GM21367 (cell line): ENCODE data around the gene TCAIM.
"Not testable (repeated sequence)": the region's sequence is repeated elsewhere in the genome, so short reads cannot be mapped to it uniquely, and the experiment has no call there.

ENCODE experiments used
- ATAC-seq: cut with Tn5 transposase; IDR thresholded peaks from one replicate; pipeline ENCODE4 v1.9.1; 2021; ENCODE audit not compliant: unreplicated experiment

The TCAIM gene

GRCh38 chr3:44412365-44412764 is 73.8 kb downstream of the TCAIM start:
- no peak for ATAC-seq

- ATAC-seq, result no peak
Measured at GRCh38 chr3:44414517-44415090, 76.0 kb downstream of the TCAIM start.

GRCh38 chr3:44415421-44415820 is 76.9 kb downstream of the TCAIM start:
- no peak for ATAC-seq

DNA sequence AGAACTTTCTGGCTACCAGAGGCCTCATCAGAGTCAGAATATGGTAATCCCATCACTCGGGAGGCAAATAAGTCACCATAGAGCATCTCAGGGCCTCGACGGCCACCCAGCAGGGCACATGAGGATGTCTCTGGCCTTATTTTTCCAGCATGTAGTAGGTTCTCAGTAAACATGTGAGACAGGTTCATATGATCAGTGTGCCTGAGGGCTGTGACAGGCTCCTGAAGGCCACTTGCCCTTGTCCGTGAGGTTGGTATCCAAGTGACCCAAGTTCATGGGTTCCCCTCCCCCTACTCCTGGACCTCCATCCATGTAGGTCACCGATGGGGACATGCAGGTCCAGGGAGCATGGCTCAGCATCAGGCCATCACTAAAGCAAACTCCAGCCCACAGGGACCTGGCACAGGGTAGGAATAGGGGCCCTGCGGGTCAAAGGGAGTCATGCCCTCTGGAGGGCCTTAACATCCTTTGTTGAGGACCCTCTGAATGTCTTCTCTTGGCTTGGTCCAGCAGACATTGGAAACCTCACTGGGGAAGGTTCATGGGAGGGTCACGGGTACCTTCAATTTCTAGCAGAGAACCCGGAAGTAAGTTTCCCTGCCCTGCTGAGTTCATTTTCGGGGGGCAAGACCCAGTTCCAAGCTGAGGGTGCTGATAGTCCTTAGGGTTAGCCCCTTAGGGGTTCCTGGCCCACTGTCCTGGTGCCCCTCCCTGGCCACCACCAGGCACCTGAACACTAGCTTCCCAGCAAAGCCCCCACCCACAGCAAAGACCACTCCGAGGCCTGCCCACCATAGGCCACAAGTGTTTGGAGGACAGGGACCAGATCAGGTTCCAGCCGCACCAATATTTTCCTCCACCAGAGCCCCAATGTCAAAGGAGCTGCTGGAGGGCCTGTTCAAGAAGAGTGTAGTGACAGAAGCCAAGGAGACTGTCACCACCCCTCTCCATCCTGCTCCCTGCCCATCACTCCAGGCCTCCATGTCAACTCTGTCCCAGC is 77.8 kb downstream of the TCAIM start:
- no peak for ATAC-seq

DNA sequence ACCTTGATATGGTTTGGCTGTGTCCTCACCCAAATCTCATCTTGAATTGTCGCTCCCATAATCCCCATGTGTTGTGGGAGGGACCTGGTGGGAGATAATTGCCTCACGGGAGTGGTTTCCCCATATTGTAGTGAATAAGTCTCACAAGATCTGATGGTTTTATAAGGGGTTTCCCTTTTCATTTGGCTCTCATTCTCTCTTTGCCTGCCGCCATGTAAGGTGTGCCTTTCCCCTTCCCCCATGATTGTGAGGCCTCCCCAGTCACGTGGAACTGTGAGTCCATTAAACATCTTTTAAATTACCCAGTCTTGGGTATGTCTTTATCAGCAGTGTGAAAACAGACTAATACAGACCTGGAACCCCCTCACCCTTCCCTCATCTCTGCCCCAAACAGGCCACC is 79.6 kb downstream of the TCAIM start:
- not testable (repeated sequence) for ATAC-seq

GRCh38 chr3:44418549-44418948 is 80.0 kb downstream of the TCAIM start:
- no peak for ATAC-seq

DNA sequence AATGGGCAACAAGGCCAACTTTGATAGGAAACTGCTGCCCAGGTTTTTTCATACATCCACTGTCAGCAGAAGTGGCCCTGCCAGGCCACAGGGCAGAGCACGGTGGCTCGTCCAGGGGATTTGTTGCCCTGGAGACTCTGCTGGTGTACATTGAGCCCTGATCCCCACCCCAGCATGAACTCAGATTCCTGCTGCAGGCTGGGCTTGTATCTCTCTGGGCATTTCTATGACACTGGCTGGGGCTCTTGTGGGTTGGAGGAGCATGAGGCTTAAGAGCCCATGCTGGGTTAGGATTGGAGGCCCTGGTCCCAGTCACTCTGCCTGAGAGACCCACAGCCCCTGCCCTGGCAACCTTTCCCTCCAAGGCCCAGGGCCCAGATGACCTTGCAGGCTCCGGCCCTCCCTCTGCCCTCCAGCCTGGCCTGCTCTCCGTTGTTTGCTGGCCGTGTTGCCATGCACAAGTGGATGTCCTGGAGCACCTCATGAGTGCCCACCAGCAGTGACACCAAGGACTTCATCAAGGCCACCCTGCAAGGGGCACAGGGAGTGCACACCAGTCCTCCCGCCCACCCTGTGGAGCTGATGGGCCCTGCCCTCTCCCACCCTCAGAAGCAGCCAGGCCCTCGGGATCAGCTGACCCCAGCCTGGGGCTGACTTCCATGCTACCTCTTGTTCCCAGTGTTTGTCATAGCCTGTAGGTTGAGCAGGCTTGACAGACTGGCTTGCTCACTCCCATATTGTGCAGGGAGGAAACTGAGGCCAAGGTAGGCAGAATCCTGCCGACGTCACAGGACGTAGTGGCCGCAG is 80.8 kb downstream of the TCAIM start:
- no peak for ATAC-seq

DNA sequence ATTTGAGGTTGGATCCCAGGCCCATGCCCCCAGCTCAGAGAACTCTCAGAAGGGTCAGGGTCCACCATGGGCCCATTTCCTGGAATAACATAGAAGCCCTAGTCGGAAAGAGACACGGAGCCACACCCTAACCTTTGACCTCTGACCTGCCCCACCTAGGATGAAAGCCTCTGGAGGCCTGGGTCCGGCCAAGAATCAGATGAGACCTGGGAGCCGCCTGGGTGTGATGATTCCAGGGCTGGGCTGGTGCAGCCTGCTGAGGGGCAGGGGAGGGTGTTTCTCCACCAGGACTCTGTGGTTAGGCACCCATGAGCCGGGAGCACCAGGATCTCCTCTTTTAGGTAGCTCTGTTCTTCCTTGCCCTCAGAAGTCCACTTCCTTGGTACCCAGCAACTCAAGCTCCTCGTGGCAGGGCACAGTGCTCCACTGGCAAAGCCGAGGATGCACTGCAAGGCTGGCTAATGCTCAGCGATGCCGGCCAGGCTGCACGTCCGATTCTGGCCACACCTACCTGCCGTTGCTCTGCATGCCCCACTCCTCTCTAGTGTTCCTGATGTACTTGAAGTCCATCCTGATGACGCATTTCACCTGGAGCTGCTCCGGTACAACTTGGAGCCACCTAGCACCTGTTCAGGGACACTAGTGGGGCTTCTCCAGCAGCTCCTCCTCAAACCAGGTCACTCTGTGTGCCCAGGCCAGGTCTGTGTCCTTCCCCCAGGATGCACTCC is 81.5 kb downstream of the TCAIM start:
- ATAC-seq, result no peak

- no peak for ATAC-seq
Measured at GRCh38 chr3:44420676-44421075, 82.1 kb downstream of the TCAIM start.

- no peak for ATAC-seq
Measured at GRCh38 chr3:44421280-44421679, 82.7 kb downstream of the TCAIM start.

DNA sequence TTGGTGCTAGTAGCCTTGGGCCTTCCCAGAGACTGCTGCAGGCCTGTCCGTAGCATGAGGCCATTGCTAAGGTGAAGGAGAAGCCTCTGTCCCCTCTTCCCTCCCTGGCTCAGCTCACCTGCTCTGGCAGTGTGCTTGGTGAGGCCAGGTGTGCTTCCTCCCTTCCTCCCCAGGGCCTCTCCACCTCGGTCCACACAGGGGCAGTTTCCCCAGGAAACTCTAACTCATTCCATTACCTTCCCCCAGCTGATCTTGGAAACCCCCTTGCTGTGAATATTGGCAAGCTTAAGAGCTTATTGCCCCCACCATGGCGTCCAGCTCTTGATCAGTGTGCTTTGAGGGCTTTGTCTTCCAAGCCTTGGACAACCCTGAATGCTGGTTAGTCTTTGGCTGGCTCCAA is 86.2 kb downstream of the TCAIM start:
- ATAC-seq, result no peak

- ATAC-seq, result no peak
Measured at GRCh38 chr3:44427683-44428082, 89.1 kb downstream of the TCAIM start.

GRCh38 chr3:44428910-44429309 is 90.3 kb downstream of the TCAIM start:
- no peak for ATAC-seq

DNA sequence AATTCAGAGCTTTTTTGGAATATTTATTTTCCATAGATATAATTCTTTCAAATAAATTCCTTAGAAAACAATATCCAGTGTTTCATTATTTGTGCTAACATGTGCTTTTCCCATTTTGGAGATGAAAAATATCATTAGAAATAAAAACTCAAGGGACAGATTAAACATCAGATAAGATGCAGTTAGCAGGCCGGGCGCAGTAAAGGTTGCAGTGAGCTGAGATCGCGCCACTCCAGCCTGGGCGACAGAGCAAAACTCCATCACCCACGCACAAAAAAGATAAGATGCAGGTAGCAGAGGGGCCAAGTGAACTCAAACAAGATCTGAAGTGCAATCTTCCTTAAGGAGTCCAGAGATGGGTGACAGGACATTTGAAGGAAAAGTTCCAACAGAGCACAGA is 90.9 kb downstream of the TCAIM start:
- no peak for ATAC-seq

GRCh38 chr3:44430466-44430865 is 91.9 kb downstream of the TCAIM start:
- ATAC-seq, result no peak

DNA sequence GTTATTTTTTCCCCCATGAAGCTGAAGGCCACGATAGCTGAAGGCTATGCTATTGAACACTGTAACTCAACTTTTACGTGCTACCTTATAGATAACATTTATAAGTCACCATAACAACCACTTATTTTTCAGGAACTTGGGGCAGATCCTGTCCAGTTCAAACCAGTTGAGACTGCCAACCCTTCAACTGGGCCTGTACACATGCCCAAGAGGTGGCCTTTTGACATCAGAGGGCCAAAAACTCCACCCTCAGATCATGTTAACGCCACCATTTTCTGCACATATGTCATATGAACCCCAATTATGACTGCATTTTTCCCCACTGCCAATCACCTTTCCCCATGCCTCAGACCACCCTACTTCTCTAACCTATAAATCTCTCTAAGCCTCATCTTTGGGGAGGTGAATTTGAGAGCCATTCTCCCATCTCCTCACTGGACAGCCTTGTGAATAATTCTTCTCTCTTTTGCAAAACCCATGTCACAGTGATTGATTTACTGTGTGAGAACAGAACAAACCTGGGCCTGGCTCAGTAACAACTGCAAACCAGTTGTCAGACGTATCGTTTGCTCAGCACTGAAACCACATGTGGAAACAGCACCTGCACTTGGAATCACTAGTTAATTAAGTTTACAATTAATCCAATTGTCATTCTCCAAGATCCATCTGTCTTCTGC is 96.4 kb downstream of the TCAIM start:
- ATAC-seq, result no peak

DNA sequence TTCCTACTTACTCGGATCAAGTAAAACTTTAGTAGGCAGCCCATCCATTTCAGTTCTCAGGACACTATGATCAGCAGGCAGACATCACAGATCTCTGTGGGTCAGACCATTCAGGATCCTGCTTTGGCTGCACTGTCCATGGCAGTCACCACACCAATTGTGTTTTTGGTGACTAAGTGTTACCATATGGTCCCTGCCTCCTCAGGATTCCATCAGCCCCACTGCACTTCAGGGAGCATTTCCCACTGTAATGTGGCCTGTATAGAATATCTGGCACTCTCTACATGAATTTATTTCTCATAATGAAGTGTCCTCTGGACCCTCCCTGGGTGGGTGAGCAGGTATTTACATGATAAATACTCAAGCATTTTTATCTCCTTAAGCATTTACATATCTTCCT is 97.6 kb downstream of the TCAIM start:
- ATAC-seq, result no peak

GRCh38 chr3:44437800-44438199 is 99.2 kb downstream of the TCAIM start:
- no peak for ATAC-seq

- peak; percentile 96 for ATAC-seq
Measured at GRCh38 chr3:44439499-44440295, 101.1 kb downstream of the TCAIM start.
